ENCODE results near the gene DNPH1. TPM values are rescaled to one million over a fixed set of nuclear protein-coding genes. Genes with fewer than 3 reads are reported as not detected.

DNPH1 gene
- total and polyA plus RNA-seq, 2 experiments from 2014 or later, result 124 to 136 TPM

DNA sequence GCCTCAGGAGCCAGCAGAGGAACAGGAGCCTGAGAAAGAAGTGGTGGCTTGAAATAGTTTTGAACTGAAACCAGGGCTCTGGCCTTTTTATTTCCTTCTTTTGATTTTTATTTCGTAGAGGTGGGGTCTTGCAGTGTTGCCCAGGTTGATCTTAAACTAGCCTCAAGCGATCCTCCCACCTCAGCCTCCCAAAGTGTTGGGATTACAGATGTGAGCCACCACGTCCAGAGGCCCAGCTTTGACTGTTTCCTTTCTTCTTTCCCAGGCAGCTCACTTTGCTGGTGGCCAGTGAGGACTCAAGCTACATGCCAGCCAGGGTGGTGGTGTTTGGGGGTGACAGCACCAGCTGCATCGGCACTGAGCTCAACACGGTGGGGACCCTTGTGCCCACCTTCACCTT, 26.8 kb downstream of the DNPH1 start:
- Histone ChIP-seq H3K9me2 (replicated peaks; ENCODE audit: insufficient read depth) (no peaks in the 10 kb centered on the region), H2AFZ (no peak overlapping the region), H3K27me3 (no peaks in the 10 kb centered on the region), H3K4me3 (no peak overlapping the region), H4K20me1 (ENCODE audit: insufficient read depth, poor library complexity, severe bottlenecking) (no peaks in the 10 kb centered on the region), H3K79me2 (no peaks in the 10 kb centered on the region), H3K36me3 (replicated peaks; ENCODE audit: insufficient read depth, low read depth) (no peaks in the 10 kb centered on the region), H3K4me2 (no peak overlapping the region), H3K27ac (no peak overlapping the region), H3K4me1 (ENCODE audit: insufficient read depth) (no peaks in the 10 kb centered on the region), H3K9me3 (ENCODE audit: low read depth) (no peaks in the 10 kb centered on the region)
- DNase-seq (ENCODE audit: low spot score), result no peak
- TF ChIP-seq, protein P1, sequence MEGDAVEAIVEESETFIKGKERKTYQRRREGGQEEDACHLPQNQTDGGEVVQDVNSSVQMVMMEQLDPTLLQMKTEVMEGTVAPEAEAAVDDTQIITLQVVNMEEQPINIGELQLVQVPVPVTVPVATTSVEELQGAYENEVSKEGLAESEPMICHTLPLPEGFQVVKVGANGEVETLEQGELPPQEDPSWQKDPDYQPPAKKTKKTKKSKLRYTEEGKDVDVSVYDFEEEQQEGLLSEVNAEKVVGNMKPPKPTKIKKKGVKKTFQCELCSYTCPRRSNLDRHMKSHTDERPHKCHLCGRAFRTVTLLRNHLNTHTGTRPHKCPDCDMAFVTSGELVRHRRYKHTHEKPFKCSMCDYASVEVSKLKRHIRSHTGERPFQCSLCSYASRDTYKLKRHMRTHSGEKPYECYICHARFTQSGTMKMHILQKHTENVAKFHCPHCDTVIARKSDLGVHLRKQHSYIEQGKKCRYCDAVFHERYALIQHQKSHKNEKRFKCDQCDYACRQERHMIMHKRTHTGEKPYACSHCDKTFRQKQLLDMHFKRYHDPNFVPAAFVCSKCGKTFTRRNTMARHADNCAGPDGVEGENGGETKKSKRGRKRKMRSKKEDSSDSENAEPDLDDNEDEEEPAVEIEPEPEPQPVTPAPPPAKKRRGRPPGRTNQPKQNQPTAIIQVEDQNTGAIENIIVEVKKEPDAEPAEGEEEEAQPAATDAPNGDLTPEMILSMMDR (IDR thresholded peaks at IDR 0.05; ENCODE audit: poor library complexity), result no peak
- TF ChIP-seq EZH2 (IDR thresholded peaks at IDR 0.05; ENCODE audit: borderline replicate concordance), result no peak
- no peak for TF ChIP-seq EZH2phosphoT487 (IDR thresholded peaks at IDR 0.05; ENCODE audit: low read depth, severe bottlenecking, unreplicated experiment)
- 90% methylated on average over 5 of the region's 5 CpGs for WGBS (ENCODE audit: low lambda C conversion rate, missing lambda C conversion rate)

DNA sequence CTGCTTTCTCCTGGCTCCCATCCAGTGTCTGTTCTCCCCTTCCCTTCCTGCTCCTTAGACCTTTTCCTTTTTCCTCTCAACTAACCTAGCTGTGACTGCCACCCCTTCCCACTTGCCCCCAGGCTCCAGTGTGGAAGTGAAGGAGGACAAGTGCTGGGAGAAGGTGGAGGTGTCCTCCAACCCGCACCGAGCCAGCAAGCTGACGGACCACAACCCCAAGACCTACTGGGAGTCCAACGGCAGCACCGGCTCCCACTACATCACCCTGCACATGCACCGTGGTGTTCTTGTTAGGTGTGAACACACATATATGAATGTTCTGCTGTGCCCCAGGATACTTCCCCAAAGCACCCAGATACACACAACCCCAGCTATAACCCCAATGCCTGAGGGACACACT, 28.7 kb downstream of the DNPH1 start:
- WGBS (ENCODE audit: low lambda C conversion rate, missing lambda C conversion rate), result 94% methylated on average over 6 of the region's 6 CpGs
- no peak overlapping the region for H3K4me2 ChIP-seq
- no peaks in the 10 kb centered on the region for H3K79me2 ChIP-seq
- no peaks in the 10 kb centered on the region for H4K20me1 ChIP-seq (ENCODE audit: insufficient read depth, poor library complexity, severe bottlenecking)
- H2AFZ ChIP-seq, result no peak overlapping the region
- H3K9me3 ChIP-seq (ENCODE audit: low read depth), result no peaks in the 10 kb centered on the region
- no peaks in the 10 kb centered on the region for H3K4me1 ChIP-seq (ENCODE audit: insufficient read depth)
- DNase-seq (ENCODE audit: low spot score), result no peak
- TF ChIP-seq EZH2 (IDR thresholded peaks at IDR 0.05; ENCODE audit: borderline replicate concordance) (no peak), EZH2phosphoT487 (IDR thresholded peaks at IDR 0.05; ENCODE audit: low read depth, severe bottlenecking, unreplicated experiment) (no peak)
- TF ChIP-seq, protein P1 (IDR thresholded peaks at IDR 0.05; ENCODE audit: poor library complexity), result no peak
- H3K9me2 ChIP-seq (replicated peaks; ENCODE audit: insufficient read depth), result no peaks in the 10 kb centered on the region
- no peaks in the 10 kb centered on the region for H3K27me3 ChIP-seq
- H3K27ac ChIP-seq, result no peak overlapping the region
- no peaks in the 10 kb centered on the region for H3K36me3 ChIP-seq (replicated peaks; ENCODE audit: insufficient read depth, low read depth)
- H3K4me3 ChIP-seq, result no peak overlapping the region

DNA sequence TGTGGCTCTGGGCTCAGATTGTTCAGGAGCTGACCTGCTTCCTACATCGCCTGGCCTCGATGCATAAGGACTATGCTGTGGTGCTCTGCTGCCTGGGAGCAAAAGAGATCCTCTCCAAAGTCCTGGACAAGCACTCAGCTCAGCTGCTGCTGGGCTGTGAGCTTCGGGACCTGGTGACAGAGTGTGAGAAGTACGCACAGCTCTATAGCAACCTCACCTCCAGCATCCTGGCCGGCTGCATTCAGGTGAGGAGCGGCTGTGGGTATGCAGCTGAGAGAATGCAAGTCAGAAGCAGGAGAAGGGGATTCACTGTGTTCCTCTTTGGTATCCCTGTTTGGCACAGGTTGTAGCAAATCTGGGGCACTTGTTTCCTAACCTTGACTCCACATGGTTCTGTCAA, 29.4 kb downstream of the DNPH1 start:
- Histone ChIP-seq H3K4me1 (ENCODE audit: insufficient read depth) (no peaks in the 10 kb centered on the region), H3K79me2 (no peaks in the 10 kb centered on the region), H3K9me3 (ENCODE audit: low read depth) (no peaks in the 10 kb centered on the region), H3K4me2 (no peak overlapping the region), H2AFZ (no peak overlapping the region), H4K20me1 (ENCODE audit: insufficient read depth, poor library complexity, severe bottlenecking) (no peaks in the 10 kb centered on the region), H3K36me3 (replicated peaks; ENCODE audit: insufficient read depth, low read depth) (no peaks in the 10 kb centered on the region), H3K9me2 (replicated peaks; ENCODE audit: insufficient read depth) (no peaks in the 10 kb centered on the region), H3K4me3 (no peak overlapping the region), H3K27me3 (no peaks in the 10 kb centered on the region), H3K27ac (no peak overlapping the region)
- no peak for TF ChIP-seq EZH2 (IDR thresholded peaks at IDR 0.05; ENCODE audit: borderline replicate concordance)
- no peak for TF ChIP-seq EZH2phosphoT487 (IDR thresholded peaks at IDR 0.05; ENCODE audit: low read depth, severe bottlenecking, unreplicated experiment)
- TF ChIP-seq, protein P1 (IDR thresholded peaks at IDR 0.05; ENCODE audit: poor library complexity), result no peak
- no peak for DNase-seq (ENCODE audit: low spot score)
- 95% methylated on average over 6 of the region's 6 CpGs for WGBS (ENCODE audit: low lambda C conversion rate, missing lambda C conversion rate)

DNA sequence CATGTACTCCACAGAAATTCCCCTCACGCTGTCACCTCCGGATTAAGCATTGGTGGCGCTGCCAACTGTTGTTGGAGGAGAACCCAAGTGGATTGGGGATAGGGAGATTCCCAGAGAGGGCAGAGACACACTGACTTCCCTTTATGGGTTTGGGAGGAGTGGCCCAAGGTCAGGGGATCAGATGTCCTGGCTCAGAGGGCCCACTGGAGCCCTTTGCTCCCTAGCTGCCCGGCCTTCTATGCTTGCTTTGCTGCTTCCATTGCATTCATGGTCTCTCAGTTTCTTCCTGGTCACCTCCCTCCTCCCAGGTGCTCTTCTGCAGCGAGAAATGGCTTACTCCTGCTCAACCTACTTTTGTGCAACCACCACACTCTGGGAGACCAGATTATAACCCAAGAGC, 32.9 kb downstream of the DNPH1 start:
- no peaks in the 10 kb centered on the region for H3K36me3 ChIP-seq (replicated peaks; ENCODE audit: insufficient read depth, low read depth)
- 91% methylated on average over 5 of the region's 5 CpGs for WGBS (ENCODE audit: low lambda C conversion rate, missing lambda C conversion rate)

More for the DNA sequence above, 32.9 kb downstream of the DNPH1 start:
- TF ChIP-seq, protein P1 (IDR thresholded peaks at IDR 0.05; ENCODE audit: poor library complexity), result no peak
- TF ChIP-seq EZH2 (IDR thresholded peaks at IDR 0.05; ENCODE audit: borderline replicate concordance), result no peak
- TF ChIP-seq EZH2phosphoT487 (IDR thresholded peaks at IDR 0.05; ENCODE audit: low read depth, severe bottlenecking, unreplicated experiment), result no peak
- Histone ChIP-seq H4K20me1 (ENCODE audit: insufficient read depth, poor library complexity, severe bottlenecking) (no peaks in the 10 kb centered on the region), H2AFZ (no peak overlapping the region), H3K27ac (no peak overlapping the region), H3K27me3 (no peaks in the 10 kb centered on the region), H3K4me2 (no peak overlapping the region), H3K79me2 (no peaks in the 10 kb centered on the region), H3K4me1 (ENCODE audit: insufficient read depth) (no peaks in the 10 kb centered on the region), H3K9me3 (ENCODE audit: low read depth) (no peaks in the 10 kb centered on the region), H3K9me2 (replicated peaks; ENCODE audit: insufficient read depth) (no peaks in the 10 kb centered on the region), H3K4me3 (no peak overlapping the region)
- DNase-seq (ENCODE audit: low spot score), result no peak
